Left colon (tissue), 2 donors: ENCODE data around the gene STAG3. TPM values are rescaled to one million over a fixed set of nuclear protein-coding genes. Genes with fewer than 3 reads are reported as not detected.
A peak's percentile ranks its signal among the peaks of the same experiment; 100 is the strongest.
"Not testable (repeated sequence)": the region's sequence is repeated elsewhere in the genome, so short reads cannot be mapped to it uniquely, and the experiment has no call there.

Experiments
- ATAC-seq: fragments of 200-7000 bp; cut with Tn5 transposase; one replicate; pipeline ENCODE4 v1.9.1; 2020; ENCODE audit warnings: mild to moderate bottlenecking, moderate library complexity
- DNase-seq, 2 donors: peaks; one replicate each; pipeline ENCODE4 v3.0.0-alpha.2; 2020
- intact Hi-C, 2 donors: fragments of 100-400 bp; cut with DNase I in 1 of 2; cut with micrococcal nuclease in 1 of 2; formaldehyde crosslinking; loops; one replicate each; pipeline versions ENCODE4 v1.11.2 to v1.14.0; 2022; cut with DNase I, micrococcal nuclease
- long read RNA-seq: library from polyadenylated mRNA; unstranded; transcript quantifications from one replicate; pipeline ENCODE4 v2.0.0, GENCODE V29; 2021
- total RNA-seq, 2 donors: library from RNA; stranded (reverse); fragmentation: NEBNext Ultra II Directional; extraction: Animal tissue kit (Norgen Biotek cat#: 25700); gene quantifications; one replicate each; pipeline ENCODE4 v1.2.1, GENCODE V29; 2021
- donor health status: DM: no; HTN: no; CAD: no.
- donor health status: DM: yes; HTN: yes; CAD: no.

STAG3 gene
- 1 to 10 TPM; 1.2 to 2.0 TPM for total RNA-seq
- long read RNA-seq, result 0 reads

GRCh38 chr7:100177045-100178001 lies at the start of gene STAG3, which contains the start of gene GPC2:
TSS of gene STAG3 (plus strand) at chr7:100177918. CDS start at chr7:100180557, 2,639 bp downstream.
TSS of gene GPC2 (minus strand) at chr7:100177381. CDS start at chr7:100177199, 182 bp downstream.
- peak; percentile 96 to 98 for DNase-seq

GRCh38 chr7:100128637-100128963 lies 49.1 kb upstream of the STAG3 start:
- intact Hi-C loops, result no loop called here
- no peak for ATAC-seq
- DNase-seq, result no peak

More at GRCh38 chr7:100177045-100178001, at the start of gene STAG3, which contains the start of gene GPC2:
- peak; percentile 97 for ATAC-seq
- intact Hi-C loops, result no loop called here

- not testable (repeated sequence) for DNase-seq, ATAC-seq
- intact Hi-C loops, result loop anchor here in 1 of 2 donors (10.0 kb wide), 1 partner anchor 135 kb away; no protein-coding TSS in a partner anchor
These were observed 47.5 kb upstream of the STAG3 start for GRCh38 chr7:100130220-100130607.

GRCh38 chr7:100130608-100131453 lies 46.9 kb upstream of the STAG3 start:
- peak; percentile 75 to 90 for DNase-seq
- peak; percentile 22 for ATAC-seq
- intact Hi-C loops, result loop anchor here in 1 of 2 donors (10.0 kb wide), 1 partner anchor 136 kb away; no protein-coding TSS in a partner anchor

GRCh38 chr7:100132126-100132525 lies 45.6 kb upstream of the STAG3 start:
- ATAC-seq, result no peak
- intact Hi-C loops, result loop anchor here in 1 of 2 donors (2.0 to 10.0 kb wide), 2 partner anchors 85 to 137 kb away; no protein-coding TSS in a partner anchor
- no peak for DNase-seq

GRCh38 chr7:100132697-100133151 lies 45.0 kb upstream of the STAG3 start:
- ATAC-seq, result peak; percentile 69
- intact Hi-C loops, result loop anchor here in 1 of 2 donors (2.0 to 10.0 kb wide), 2 partner anchors 84 to 138 kb away; no protein-coding TSS in a partner anchor
- peak; percentile 55 to 73 for DNase-seq

GRCh38 chr7:100137851-100138760 lies 39.6 kb upstream of the STAG3 start:
- no peak for DNase-seq
- intact Hi-C loops, result loop anchor here in 1 of 2 donors (10.0 kb wide), 1 partner anchor 143 kb away; no protein-coding TSS in a partner anchor
- ATAC-seq, result peak; percentile 60

- intact Hi-C loops, result no loop called here
- ATAC-seq (peak; percentile 89), DNase-seq (no peak)
These were observed 36.2 kb upstream of the STAG3 start for GRCh38 chr7:100141555-100141949.

GRCh38 chr7:100142461-100142860 lies 35.3 kb upstream of the STAG3 start:
- DNase-seq (no peak), ATAC-seq (no peak)
- intact Hi-C loops, result no loop called here

GRCh38 chr7:100146350-100146749 lies 31.4 kb upstream of the STAG3 start:
- ATAC-seq, DNase-seq, intact Hi-C loops: not testable (repeated sequence)

GRCh38 chr7:100147278-100147677 lies 30.4 kb upstream of the STAG3 start:
- ATAC-seq (no peak), DNase-seq (no peak)
- intact Hi-C loops, result no loop called here

GRCh38 chr7:100148225-100148558 lies 29.5 kb upstream of the STAG3 start:
- DNase-seq (no peak), ATAC-seq (no peak)
- intact Hi-C loops, result no loop called here

- intact Hi-C loops, result no loop called here
- DNase-seq (peak; percentile 98 to 100), ATAC-seq (peak; percentile 90)
These were observed 29.0 kb upstream of the STAG3 start, which contains the start of gene LAMTOR4 for GRCh38 chr7:100148559-100149328. TSS of gene LAMTOR4 (plus strand) at chr7:100148918. CDS start at chr7:100148973, 55 bp downstream.

GRCh38 chr7:100152404-100152803 lies 25.3 kb upstream of the STAG3 start:
- DNase-seq (no peak), ATAC-seq (no peak)
- intact Hi-C loops, result no loop called here

- intact Hi-C loops, result no loop called here
- DNase-seq, result no peak
- ATAC-seq, result no peak
These were observed 24.6 kb upstream of the STAG3 start for GRCh38 chr7:100152937-100153666.

- intact Hi-C loops, result no loop called here
- peak; percentile 79 to 85 for DNase-seq
- peak; percentile 65 for ATAC-seq
These were observed 23.8 kb upstream of the STAG3 start for GRCh38 chr7:100153708-100154535.
